SHP77 treated with DMSO at 0.1 percent for 48 hours (cell line): Measurements from ENCODE around the gene KCNC3.

Experiments used
- DNase-seq: peaks from one replicate; lab custom pipeline; 2025; lab: John Stamatoyannopoulos, UW

The KCNC3 gene

GRCh38 chr19:50275577-50276368 lies 53.4 kb downstream of the KCNC3 start:
- DNase-seq, result no peak

GRCh38 chr19:50273821-50274220 lies 55.4 kb downstream of the KCNC3 start:
- no peak for DNase-seq

GRCh38 chr19:50272263-50272897 lies 56.8 kb downstream of the KCNC3 start:
- DNase-seq, result no peak

GRCh38 chr19:50269653-50270052 lies 59.5 kb downstream of the KCNC3 start:
- no peak for DNase-seq

- DNase-seq, result no peak
These were observed 60.7 kb downstream of the KCNC3 start for GRCh38 chr19:50268501-50268900.

GRCh38 chr19:50268041-50268440 lies 61.1 kb downstream of the KCNC3 start:
- DNase-seq, result no peak

GRCh38 chr19:50266896-50267295 lies 62.3 kb downstream of the KCNC3 start:
- DNase-seq, result no peak

- DNase-seq, result no peak
These were observed 63.1 kb downstream of the KCNC3 start for GRCh38 chr19:50266041-50266440.

- no peak for DNase-seq
These were observed 64.5 kb downstream of the KCNC3 start for GRCh38 chr19:50264483-50265186.

GRCh38 chr19:50263176-50263575 lies 66.0 kb downstream of the KCNC3 start:
- no peak for DNase-seq
